Gastrocnemius medialis (tissue), 4 donors: ENCODE results near the gene CUL1.

Experiments used
- CTCF ChIP-seq, 5 experiments: fragments of 450-650 bp in 3 of 5; fragments of 200-600 bp in 2 of 5; sonication (generic) in 2 of 5; IDR thresholded peaks in 4 of 5; conservative IDR thresholded peaks in 1 of 5; 1 replicate in 4 of 5; 2 replicates in 1 of 5; pipeline ENCODE4 v1.5.1; 2016 to 2019; ENCODE audit warnings: antibody characterized with exemption in 5 of 5, mild to moderate bottlenecking in 3 of 5, moderate library complexity in 3 of 5
- POLR2A ChIP-seq, 2 donors: fragments of 450-650 bp; IDR thresholded peaks; one replicate each; pipeline ENCODE4 v1.6.1; 2017; ENCODE audit warnings: antibody characterized with exemption in 2 of 2, mild to moderate bottlenecking in 2 of 2, moderate library complexity in 2 of 2

GRCh38 chr7:148763622-148764021 lies 64.9 kb downstream of the CUL1 start:
- no peak for TF ChIP-seq CTCF (IDR thresholded peaks at IDR 0.05 in 4 of 5, conservative IDR thresholded peaks at IDR 0.05 in 1 of 5)
- no peak for TF ChIP-seq POLR2A (IDR thresholded peaks at IDR 0.05)
